Heart left ventricle (tissue), 13 donors: ENCODE measurements around the gene CCDC175.

Experiments used
- POLR2A ChIP-seq, 2 donors: fragments of 450-650 bp; IDR thresholded peaks; one replicate each; pipeline ENCODE4 v1.6.1; 2017; ENCODE audit warnings: antibody characterized with exemption in 2 of 2, mild to moderate bottlenecking in 2 of 2, moderate library complexity in 2 of 2
- TF ChIP-seq, protein P1 (sequence below), 12 donors: fragments of 200-600 bp; sonication (generic) in 4 of 12; IDR thresholded peaks; one replicate each; pipeline versions ENCODE4 v1.5.0 to v1.8.0; 2018 to 2022; ENCODE audit warnings: antibody characterized with exemption in 12 of 12, mild to moderate bottlenecking in 5 of 12
- donor health status: ischemic (EF 13 %, LVEDD 7.1; RV severe dilation, severe dysfunction).
- donor health status: DM: no; HTN: yes; CAD: no.
- donor health status: DM: no; HTN: no; CAD: no.
- donor health status: ischemic (EF 25% LVEDD 6.9; RV normal size, moderate dysfunction).
- donor health status: ischemic (EF 25% LVEDD 5.7; RV mildly dilated, moderate dysfunction).
- donor health status: ischemic (EF 35%, LVEDD 5.7; RV mildly dilated, moderate dysfunction).
- donor health status: nonischemic (EF 11% LVEDD 7.7; RV severe dilation, severe dysfunction).
- donor health status: DM: yes; HTN: yes; CAD: no.
- donor health status: PGD.
- donor health status: ischemic (EF 29% LVEDD 5.4; RV normal size, mild dysfunction).
- donor health status: nonischemic (EF 23%, LVEDD 6.1; RV moderate dilation, normal function).

DNA sequence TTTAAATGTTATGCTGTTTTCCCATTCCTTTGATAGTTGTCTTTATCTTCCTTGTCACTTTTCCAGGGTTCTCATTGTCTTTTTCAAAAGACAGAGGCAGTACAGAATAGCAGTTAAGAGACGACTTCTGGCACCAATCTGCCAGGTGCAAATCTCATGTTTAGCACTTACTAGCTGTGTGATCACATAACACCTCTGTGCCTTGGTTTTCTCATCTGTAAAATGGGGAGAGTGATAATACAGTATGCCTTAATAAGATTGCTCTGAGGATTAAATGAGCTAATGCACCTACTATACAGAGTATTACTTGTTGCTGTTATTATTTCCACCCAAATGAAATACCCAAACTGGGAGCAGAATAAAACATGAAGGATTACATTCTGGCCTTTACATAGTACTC, 116.2 kb downstream of the CCDC175 start:
- TF ChIP-seq POLR2A (IDR thresholded peaks at IDR 0.05) = no peak
- TF ChIP-seq, protein P1, sequence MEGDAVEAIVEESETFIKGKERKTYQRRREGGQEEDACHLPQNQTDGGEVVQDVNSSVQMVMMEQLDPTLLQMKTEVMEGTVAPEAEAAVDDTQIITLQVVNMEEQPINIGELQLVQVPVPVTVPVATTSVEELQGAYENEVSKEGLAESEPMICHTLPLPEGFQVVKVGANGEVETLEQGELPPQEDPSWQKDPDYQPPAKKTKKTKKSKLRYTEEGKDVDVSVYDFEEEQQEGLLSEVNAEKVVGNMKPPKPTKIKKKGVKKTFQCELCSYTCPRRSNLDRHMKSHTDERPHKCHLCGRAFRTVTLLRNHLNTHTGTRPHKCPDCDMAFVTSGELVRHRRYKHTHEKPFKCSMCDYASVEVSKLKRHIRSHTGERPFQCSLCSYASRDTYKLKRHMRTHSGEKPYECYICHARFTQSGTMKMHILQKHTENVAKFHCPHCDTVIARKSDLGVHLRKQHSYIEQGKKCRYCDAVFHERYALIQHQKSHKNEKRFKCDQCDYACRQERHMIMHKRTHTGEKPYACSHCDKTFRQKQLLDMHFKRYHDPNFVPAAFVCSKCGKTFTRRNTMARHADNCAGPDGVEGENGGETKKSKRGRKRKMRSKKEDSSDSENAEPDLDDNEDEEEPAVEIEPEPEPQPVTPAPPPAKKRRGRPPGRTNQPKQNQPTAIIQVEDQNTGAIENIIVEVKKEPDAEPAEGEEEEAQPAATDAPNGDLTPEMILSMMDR (IDR thresholded peaks at IDR 0.05) = no peak
